Osteoblast (primary cell): ENCODE data around the gene FLT1. TPM values are rescaled to one million over a fixed set of nuclear protein-coding genes. Genes with fewer than 3 reads are reported as not detected.

ENCODE experiments used
- DNase-seq: peaks from one replicate; pipeline ENCODE4 v3.0.0; 2011; ENCODE audit warnings: low spot score, mixed read lengths; ENCODE audit not compliant: insufficient read length; ENCODE audit errors: missing footprints
- H2AFZ ChIP-seq: 2 replicates; pipeline ENCODE4 v1.6.0; 2011; ENCODE audit warnings: mild to moderate bottlenecking, low read length
- H3K27ac ChIP-seq: 2 replicates; pipeline ENCODE4 v1.5.1; 2011; ENCODE audit warnings: mild to moderate bottlenecking, low read depth, low read length, moderate library complexity
- H3K27me3 ChIP-seq: 2 replicates; pipeline ENCODE4 v1.6.0; 2012; ENCODE audit warnings: mild to moderate bottlenecking, control low read depth, inconsistent platforms, low read length, moderate library complexity; ENCODE audit not compliant: insufficient read depth
- H3K36me3 ChIP-seq: 2 replicates; pipeline ENCODE4 v1.5.1; 2011; ENCODE audit warnings: mild to moderate bottlenecking, low read length, control low read depth, moderate library complexity; ENCODE audit not compliant: insufficient read depth
- H3K4me1 ChIP-seq: 2 replicates; pipeline ENCODE4 v1.5.1; 2011; ENCODE audit warnings: mild to moderate bottlenecking, low read length, control low read depth, moderate library complexity; ENCODE audit not compliant: insufficient read depth
- H3K4me2 ChIP-seq: 2 replicates; pipeline ENCODE4 v1.6.0; 2011; ENCODE audit warnings: mild to moderate bottlenecking, low read length; ENCODE audit not compliant: insufficient read depth
- H3K4me3 ChIP-seq: fragments of 200-600 bp; sonication (generic); 3 replicates; pipeline ENCODE4 v1.5.1; 2012; ENCODE audit warnings: mild to moderate bottlenecking, low read length, inconsistent platforms; ENCODE audit not compliant: insufficient read depth
- H3K79me2 ChIP-seq: 2 replicates; pipeline ENCODE4 v1.6.0; 2012; ENCODE audit warnings: mild to moderate bottlenecking, low read length, control low read depth, inconsistent platforms; ENCODE audit not compliant: insufficient read depth
- H3K9me3 ChIP-seq: 2 replicates; pipeline ENCODE4 v1.5.1; 2011; ENCODE audit warnings: low read depth, low read length, control low read depth
- H4K20me1 ChIP-seq: 2 replicates; pipeline ENCODE4 v1.6.0; 2012; ENCODE audit warnings: mild to moderate bottlenecking, low read length, control low read depth; ENCODE audit not compliant: insufficient read depth
- CTCF ChIP-seq: IDR thresholded peaks from 2 replicates; pipeline ENCODE4 v1.5.1; 2011; ENCODE audit warnings: mild to moderate bottlenecking, low read depth, low read length, moderate library complexity; ENCODE audit errors: extremely low read depth
- total RNA-seq: library from RNA; depleted of rRNA; stranded (reverse); fragments of >200 nt; gene quantifications from 2 replicates; pipeline ENCODE4 v1.2.3, GENCODE V29; 2012

FLT1 gene
- total RNA-seq, 1 donor, result not detected

GRCh38 chr13:28438067-28438466 is 56.9 kb downstream of the FLT1 start:
- Histone ChIP-seq H3K27ac (no peak overlapping the region), H3K79me2 (no peaks in the 10 kb centered on the region), H3K4me3 (no peak overlapping the region), H3K4me2 (no peak overlapping the region), H3K27me3 (peaks cover 48% of the 10 kb centered on the region), H2AFZ (no peak overlapping the region), H3K36me3 (no peaks in the 10 kb centered on the region), H3K4me1 (no peaks in the 10 kb centered on the region), H3K9me3 (no peaks in the 10 kb centered on the region), H4K20me1 (no peaks in the 10 kb centered on the region)
- TF ChIP-seq CTCF, result no peak
- DNase-seq, result no peak

GRCh38 chr13:28435917-28436316 is 59.0 kb downstream of the FLT1 start:
- no peak for DNase-seq
- no peak for TF ChIP-seq CTCF
- Histone ChIP-seq H3K27me3 (peaks cover 43% of the 10 kb centered on the region), H3K4me3 (no peak overlapping the region), H3K36me3 (no peaks in the 10 kb centered on the region), H3K9me3 (no peaks in the 10 kb centered on the region), H3K4me2 (no peak overlapping the region), H3K27ac (no peak overlapping the region), H2AFZ (no peak overlapping the region), H3K79me2 (no peaks in the 10 kb centered on the region), H4K20me1 (no peaks in the 10 kb centered on the region), H3K4me1 (no peaks in the 10 kb centered on the region)

- Histone ChIP-seq H3K9me3 (no peaks in the 10 kb centered on the region), H3K4me2 (no peak overlapping the region), H2AFZ (no peak overlapping the region), H3K4me3 (no peak overlapping the region), H3K27me3 (peaks cover 43% of the 10 kb centered on the region), H4K20me1 (no peaks in the 10 kb centered on the region), H3K79me2 (no peaks in the 10 kb centered on the region), H3K36me3 (no peaks in the 10 kb centered on the region), H3K4me1 (no peaks in the 10 kb centered on the region), H3K27ac (no peak overlapping the region)
- DNase-seq, result no peak
- TF ChIP-seq CTCF, result no peak
These were observed 60.0 kb downstream of the FLT1 start for GRCh38 chr13:28434926-28435325.

GRCh38 chr13:28432816-28433560 is 61.9 kb downstream of the FLT1 start:
- Histone ChIP-seq H3K4me2 (no peak overlapping the region), H3K9me3 (no peaks in the 10 kb centered on the region), H3K27ac (no peak overlapping the region), H3K27me3 (peaks cover 31% of the 10 kb centered on the region), H3K79me2 (no peaks in the 10 kb centered on the region), H3K4me1 (no peaks in the 10 kb centered on the region), H4K20me1 (no peaks in the 10 kb centered on the region), H2AFZ (no peak overlapping the region), H3K4me3 (no peak overlapping the region), H3K36me3 (no peaks in the 10 kb centered on the region)
- no peak for TF ChIP-seq CTCF
- DNase-seq, result no peak
